HG03103 (cell line): Measurements from ENCODE around the gene RNF182.
"Not testable (repeated sequence)": the region's sequence is repeated elsewhere in the genome, so short reads cannot be mapped to it uniquely, and the experiment has no call there.

ENCODE experiments used
- ATAC-seq: cut with Tn5 transposase; IDR thresholded peaks from one replicate; pipeline ENCODE4 v1.9.1; 2021; ENCODE audit warnings: low read depth; ENCODE audit not compliant: unreplicated experiment

RNF182 gene

DNA sequence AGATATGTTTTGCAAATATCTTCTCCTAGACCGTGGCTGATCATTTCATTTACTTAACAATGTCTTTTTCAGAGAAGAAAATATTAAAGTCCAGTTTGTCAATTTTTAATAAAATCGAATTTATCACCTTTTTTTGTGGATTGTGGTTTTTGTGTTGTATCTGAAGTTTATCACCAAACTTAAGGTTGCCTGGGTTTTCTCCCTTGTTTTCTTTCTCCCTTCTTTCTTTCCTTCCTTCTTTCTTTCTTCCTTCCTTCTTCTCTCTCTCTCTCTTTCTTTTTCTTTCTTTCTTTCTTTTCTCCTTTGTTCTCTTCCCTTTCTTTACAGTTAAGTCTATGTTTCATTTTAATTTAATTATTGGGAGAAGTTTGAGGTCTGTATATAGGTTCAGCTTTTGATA, 68.7 kb downstream of the RNF182 start:
- ATAC-seq = no peak

GRCh38 chr6:13998356-13998755, 73.6 kb downstream of the RNF182 start:
- ATAC-seq = no peak

- ATAC-seq = no peak
Measured at GRCh38 chr6:14000901-14001300, 76.1 kb downstream of the RNF182 start.

DNA sequence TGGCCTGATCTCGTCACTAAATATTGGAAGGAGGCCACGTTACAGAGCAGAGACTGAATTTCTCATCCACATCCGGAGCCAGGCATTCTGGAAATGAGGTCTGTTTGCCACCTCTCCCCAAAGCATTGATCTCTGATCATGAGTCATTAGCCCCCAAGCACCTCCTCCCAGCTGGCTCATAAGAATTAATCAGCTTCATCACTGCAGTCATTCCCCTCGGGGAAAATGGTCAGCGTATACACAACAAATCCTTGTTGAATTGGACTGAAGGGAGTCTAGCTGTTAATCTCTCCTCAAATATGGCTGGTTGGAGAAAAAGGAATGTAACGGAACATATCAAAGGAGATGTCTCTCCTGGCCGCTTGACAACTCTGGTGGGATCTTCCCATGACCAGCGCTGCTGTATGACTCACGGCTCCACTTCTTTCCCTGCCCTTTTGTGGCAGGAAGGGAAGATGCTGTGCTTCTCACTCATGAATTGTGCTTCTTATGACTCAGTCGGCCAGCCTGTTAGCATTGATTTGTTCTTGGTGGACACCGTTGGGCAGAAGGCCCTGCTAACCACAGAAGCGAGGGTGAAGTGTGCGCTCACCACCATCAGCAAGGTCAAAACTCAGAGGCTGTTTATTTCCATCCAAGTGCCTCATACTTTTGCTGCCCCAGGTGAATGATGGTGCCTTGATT, 76.7 kb downstream of the RNF182 start:
- ATAC-seq = no peak

GRCh38 chr6:14002176-14002947, 77.6 kb downstream of the RNF182 start:
- no peak for ATAC-seq

- ATAC-seq = no peak
Measured at GRCh38 chr6:14004258-14004657, 79.5 kb downstream of the RNF182 start.

GRCh38 chr6:14008809-14009208, 84.1 kb downstream of the RNF182 start:
- no peak for ATAC-seq

DNA sequence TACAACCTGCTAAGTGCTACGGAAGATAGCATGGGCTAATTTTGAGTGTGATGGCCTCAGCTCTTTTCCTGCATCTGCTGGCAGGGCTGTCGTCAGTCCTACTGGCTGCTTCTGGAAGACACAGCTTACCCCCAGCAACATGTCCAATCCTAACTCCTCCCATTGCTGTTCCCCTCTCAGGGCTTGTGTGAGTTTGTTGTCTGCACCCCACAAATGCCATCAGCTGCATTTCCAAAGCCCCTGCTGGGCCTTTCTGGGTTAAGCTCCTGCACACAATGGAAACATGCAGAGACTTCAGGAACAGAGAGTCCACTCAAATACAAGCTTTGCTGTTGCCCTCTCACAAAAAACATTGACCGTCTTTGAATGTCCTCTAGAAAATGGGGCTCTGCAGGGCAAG, 84.7 kb downstream of the RNF182 start:
- no peak for ATAC-seq

- ATAC-seq = no peak
Measured at GRCh38 chr6:14010275-14010674, 85.5 kb downstream of the RNF182 start.

- ATAC-seq = no peak
Measured at GRCh38 chr6:14012313-14013030, 87.7 kb downstream of the RNF182 start.

DNA sequence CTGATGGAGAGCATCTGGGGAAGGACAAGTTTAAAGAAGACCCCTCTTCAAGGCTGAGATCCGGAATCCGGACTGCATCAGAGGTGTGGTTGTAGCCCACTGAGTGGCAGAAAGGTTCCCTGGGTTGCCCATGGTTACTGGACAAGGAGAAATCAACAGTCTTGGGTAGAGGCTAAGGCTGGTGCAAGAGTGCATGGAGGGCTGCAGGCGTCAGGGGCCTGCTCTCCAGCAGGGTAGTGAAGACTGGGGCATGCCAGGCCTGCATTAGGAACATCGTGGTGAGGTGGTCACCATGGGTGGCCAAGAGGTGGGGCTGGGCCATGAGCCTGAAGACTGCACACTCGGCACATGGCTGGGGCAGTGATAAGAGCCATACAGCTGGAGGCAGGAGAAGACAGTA, 91.2 kb downstream of the RNF182 start:
- ATAC-seq = no peak

- no peak for ATAC-seq
Measured at GRCh38 chr6:14016432-14016831, 91.7 kb downstream of the RNF182 start.

- ATAC-seq = no peak
Measured at GRCh38 chr6:14016935-14017625, 92.3 kb downstream of the RNF182 start.

- ATAC-seq = no peak
Measured at GRCh38 chr6:14017626-14018475, 93.1 kb downstream of the RNF182 start.

GRCh38 chr6:14018559-14018958, 93.8 kb downstream of the RNF182 start:
- not testable (repeated sequence) for ATAC-seq

GRCh38 chr6:14020551-14020950, 95.8 kb downstream of the RNF182 start:
- ATAC-seq = no peak

DNA sequence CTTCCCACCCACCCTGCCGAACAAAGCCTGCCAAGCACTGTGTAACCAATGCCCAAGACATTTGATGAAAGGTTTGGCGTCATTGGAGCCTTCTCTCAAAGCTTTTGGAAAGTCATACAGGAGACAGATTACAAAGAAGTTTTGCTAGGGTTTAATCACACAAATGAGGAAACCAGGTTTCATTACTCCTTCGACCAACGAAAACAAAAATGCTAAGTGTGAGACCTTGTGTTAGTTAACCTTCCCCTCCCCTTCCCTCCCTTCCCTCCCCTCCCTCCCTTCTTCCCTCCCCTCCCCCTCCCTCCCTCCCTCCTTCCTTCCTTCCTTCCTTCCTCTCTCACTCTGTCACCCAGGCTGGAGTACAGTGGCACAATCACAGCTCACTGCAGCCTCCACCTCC, 96.7 kb downstream of the RNF182 start:
- no peak for ATAC-seq

- ATAC-seq = no peak
Measured at GRCh38 chr6:14022673-14023072, 97.9 kb downstream of the RNF182 start.

DNA sequence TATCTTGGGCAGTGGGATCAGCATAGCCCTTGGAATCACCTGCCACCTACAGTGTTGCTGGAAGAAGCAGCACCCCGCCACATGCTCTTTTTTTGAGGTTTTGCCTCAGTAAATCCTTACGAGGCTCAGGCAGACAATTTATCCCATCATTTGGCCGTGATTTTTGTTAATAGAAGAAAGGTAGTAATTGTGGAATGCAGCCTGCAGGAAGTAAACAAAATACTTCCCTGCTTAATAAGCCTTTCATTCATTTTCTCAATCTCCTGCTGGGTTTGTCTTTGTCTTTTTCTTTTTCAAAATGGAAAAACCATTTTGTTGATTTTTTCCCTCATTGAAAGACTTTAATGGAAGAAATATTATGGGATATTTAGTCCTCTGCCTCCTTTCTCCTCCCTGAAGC, 99.1 kb downstream of the RNF182 start:
- no peak for ATAC-seq

- no peak for ATAC-seq
Measured at GRCh38 chr6:14025160-14025559, 100.4 kb downstream of the RNF182 start.
